MV-4-11 (cell line): Measurements from ENCODE around the gene ANGPTL8.

Source experiments
- DNase-seq: peaks from one replicate; lab custom pipeline; 2025; lab: John Stamatoyannopoulos, UW

Gene ANGPTL8

GRCh38 chr19:11236324-11237301 lies 2.8 kb upstream of the ANGPTL8 start:
- DNase-seq = no peak

- DNase-seq = no peak
These were observed 2.1 kb upstream of the ANGPTL8 start for GRCh38 chr19:11237321-11237720.

- no peak for DNase-seq
These were observed 1.4 kb upstream of the ANGPTL8 start for GRCh38 chr19:11238041-11238440.

- no peak for DNase-seq
These were observed 540 bp upstream of the ANGPTL8 start for GRCh38 chr19:11238781-11239376.

- no peak for DNase-seq
These were observed 607 bp downstream of the ANGPTL8 start for GRCh38 chr19:11240008-11240444.

GRCh38 chr19:11242025-11242424 lies 2.6 kb downstream of the ANGPTL8 start:
- no peak for DNase-seq

GRCh38 chr19:11242864-11243797 lies 3.7 kb downstream of the ANGPTL8 start:
- peak; percentile 61 for DNase-seq

- DNase-seq = no peak
These were observed 4.4 kb downstream of the ANGPTL8 start for GRCh38 chr19:11243798-11244169.

GRCh38 chr19:11244846-11245589 lies 5.6 kb downstream of the ANGPTL8 start:
- DNase-seq = no peak

GRCh38 chr19:11246941-11247340 lies 7.5 kb downstream of the ANGPTL8 start:
- no peak for DNase-seq

GRCh38 chr19:11247391-11247790 lies 8.0 kb downstream of the ANGPTL8 start:
- DNase-seq = no peak

GRCh38 chr19:11247934-11248333 lies 8.5 kb downstream of the ANGPTL8 start:
- no peak for DNase-seq

GRCh38 chr19:11248852-11249251 lies 9.4 kb downstream of the ANGPTL8 start:
- DNase-seq = no peak

GRCh38 chr19:11251217-11251616 lies 11.8 kb downstream of the ANGPTL8 start:
- no peak for DNase-seq

GRCh38 chr19:11251650-11252314 lies 12.4 kb downstream of the ANGPTL8 start:
- no peak for DNase-seq

GRCh38 chr19:11252665-11253355 lies 13.4 kb downstream of the ANGPTL8 start:
- DNase-seq = no peak

- no peak for DNase-seq
These were observed 15.2 kb downstream of the ANGPTL8 start for GRCh38 chr19:11254666-11255065.

- no peak for DNase-seq
These were observed 16.8 kb downstream of the ANGPTL8 start for GRCh38 chr19:11256189-11256588.

GRCh38 chr19:11257846-11258380 lies 18.5 kb downstream of the ANGPTL8 start:
- DNase-seq = no peak

- DNase-seq = no peak
These were observed 21.6 kb downstream of the ANGPTL8 start for GRCh38 chr19:11260996-11261395.
